K562 (cell line): ENCODE results near the gene ITGB6. TPM values are rescaled to one million over a fixed set of nuclear protein-coding genes. Genes with fewer than 3 reads are reported as not detected.

ENCODE experiments used
- ATAC-seq: fragments of 200-7000 bp; cut with Tn5 transposase; 3 replicates; pipeline ENCODE4 v1.9.1; 2020; ENCODE audit warnings: moderate library complexity
- BruUV-seq: library from RNA; stranded (reverse); fragments of 400-500 nt; replicated peaks from 2 replicates; lab custom pipeline; 2021; lab: Mats Ljungman, UMichigan
- CTCF ChIA-PET: fragments of 300-600 bp; formaldehyde crosslinking; extraction: SDS; loops from one replicate; lab custom pipeline; 2021; ENCODE audit warnings: low intra/inter-chr PET ratio; lab: Yijun Ruan, JAX
- POLR2A ChIA-PET: fragments of 300-600, 350-650 bp; sonication (Branson Sonifier 250); formaldehyde crosslinking; extraction: SDS; loops from one replicate; lab custom pipeline; 2021; ENCODE audit warnings: antibody characterized with exemption, inconsistent platforms; lab: Yijun Ruan, JAX
- DNase-seq, 4 experiments: peaks; one replicate each; pipeline versions ENCODE4 v3.0.0 to v3.0.0-alpha.2; 2011 to 2018; ENCODE audit warnings: low spot score in 3 of 4, mixed read lengths in 3 of 4; ENCODE audit errors: extremely low read depth in 1 of 4
- FAIRE-seq: peaks from 2 replicates; lab custom pipeline; 2011; peaks lifted over from hg19 to GRCh38; lab: Jason Lieb, UNC
- H2AFZ ChIP-seq: 2 replicates; pipeline ENCODE4 v1.6.0; 2011; ENCODE audit warnings: low read depth, low read length, control low read depth, inconsistent platforms
- H3K27ac ChIP-seq: fragments of 200-600 bp; 3 replicates; pipeline ENCODE4 v1.8.0; 2011; ENCODE audit warnings: low read depth, mild to moderate bottlenecking, control low read depth, inconsistent platforms, low read length, moderate library complexity, mixed read lengths; ENCODE audit errors: extremely low read depth
- H3K27me3 ChIP-seq, 2 experiments: fragments of 300-600 bp in 1 of 2; 2 replicates in 1 of 2; 3 replicates in 1 of 2; pipeline versions ENCODE4 v1.6.0 to v1.8.0; 2011; ENCODE audit warnings: inconsistent platforms in 2 of 2, low read length in 2 of 2, mild to moderate bottlenecking in 1 of 2, mixed read lengths in 1 of 2, moderate library complexity in 1 of 2; ENCODE audit not compliant: control insufficient read depth in 2 of 2, insufficient read depth in 2 of 2
- H3K36me3 ChIP-seq: fragments of 300-600 bp; 3 replicates; pipeline ENCODE4 v1.8.0; 2011; ENCODE audit warnings: mild to moderate bottlenecking, low read length, inconsistent platforms; ENCODE audit not compliant: control insufficient read depth, insufficient read depth
- H3K4me1 ChIP-seq, 2 experiments: fragments of 200-600 bp in 1 of 2; replicated peaks in 1 of 2; 2 replicates in 1 of 2; 3 replicates in 1 of 2; pipeline versions ENCODE4 v1.5.1 to v1.8.0; 2011; ENCODE audit warnings: inconsistent platforms in 2 of 2, low read length in 2 of 2, mild to moderate bottlenecking in 1 of 2, mixed read lengths in 1 of 2, moderate library complexity in 1 of 2; ENCODE audit not compliant: control insufficient read depth in 2 of 2, insufficient read depth in 2 of 2
- H3K4me2 ChIP-seq: 2 replicates; pipeline ENCODE4 v1.6.1; 2011; ENCODE audit warnings: low read length, control low read depth, inconsistent platforms, mixed read lengths; ENCODE audit not compliant: insufficient read depth
- H3K4me3 ChIP-seq: fragments of 200-600 bp; sonication (generic), shearing (Covaris generic); 2 replicates; pipeline ENCODE4 v1.5.1; 2016; ENCODE audit warnings: control low read depth, inconsistent platforms
- H3K79me2 ChIP-seq: fragments of 200-600 bp; 3 replicates; pipeline ENCODE4 v1.8.0; 2011; ENCODE audit warnings: low read length, inconsistent platforms; ENCODE audit not compliant: control insufficient read depth, insufficient read depth
- H3K9ac ChIP-seq, 2 experiments: 2 replicates each; pipeline versions ENCODE4 v1.6.0 to v1.6.1; 2011; ENCODE audit warnings: low read depth in 2 of 2, low read length in 2 of 2, control low read depth in 1 of 2, inconsistent platforms in 1 of 2, mild to moderate bottlenecking in 1 of 2, mixed read lengths in 1 of 2; ENCODE audit not compliant: insufficient read depth in 1 of 2
- H3K9me1 ChIP-seq: one replicate; pipeline ENCODE4 v1.6.0; 2011; ENCODE audit warnings: inconsistent platforms, mild to moderate bottlenecking, low read length, moderate library complexity; ENCODE audit not compliant: control insufficient read depth, insufficient read depth
- H3K9me3 ChIP-seq: replicated peaks from 2 replicates; pipeline ENCODE4 v1.5.1; 2011; ENCODE audit warnings: low read depth, low read length, inconsistent platforms; ENCODE audit not compliant: control insufficient read depth, insufficient read depth
- H4K20me1 ChIP-seq: replicated peaks from 2 replicates; pipeline ENCODE4 v1.6.1; 2011; ENCODE audit warnings: low read length, inconsistent platforms, mixed read lengths; ENCODE audit not compliant: control insufficient read depth, insufficient read depth
- BMI1 ChIP-seq: fragments of 150-350 bp; IDR thresholded peaks from 2 replicates; pipeline ENCODE4 v1.6.1; 2014; ENCODE audit warnings: low read length
- CCAR2 ChIP-seq: fragments of 200-400 bp; formaldehyde crosslinking; IDR thresholded peaks from 2 replicates; pipeline ENCODE4 v1.6.1; 2017; ENCODE audit warnings: mild to moderate bottlenecking, low read depth, low read length
- ETS2 ChIP-seq: IDR thresholded peaks from 2 replicates; pipeline ENCODE4 v1.6.1; 2016; ENCODE audit warnings: borderline replicate concordance, missing genetic modification characterization, mild to moderate bottlenecking, moderate library complexity, missing compliant biosample characterization; ENCODE audit not compliant: poor library complexity, severe bottlenecking
- HDAC6 ChIP-seq: IDR thresholded peaks from 2 replicates; pipeline ENCODE4 v1.6.1; 2012; ENCODE audit warnings: low read depth, mild to moderate bottlenecking, control low read depth, inconsistent platforms, low read length, moderate library complexity
- KLF6 ChIP-seq: fragments of 250-450 bp; sonication (Bioruptor Pico); IDR thresholded peaks from 2 replicates; pipeline ENCODE4 v1.4.0; 2020; ENCODE audit warnings: mild to moderate bottlenecking, moderate library complexity, borderline replicate concordance
- MYBL2 ChIP-seq, 2 experiments: fragments of 450-650 bp in 1 of 2; sonication (generic) in 1 of 2; formaldehyde crosslinking in 1 of 2; IDR thresholded peaks; 2 replicates each; pipeline versions ENCODE4 v1.6.1 to v1.8.1; 2017 to 2022; ENCODE audit warnings: borderline replicate concordance in 1 of 2, inconsistent platforms in 1 of 2, low read depth in 1 of 2, mild to moderate bottlenecking in 1 of 2, missing genetic modification reagents in 1 of 2, moderate library complexity in 1 of 2
- MYC ChIP-seq, 2 experiments: fragments of 250-450 bp in 1 of 2; sonication (Bioruptor Pico) in 1 of 2; IDR thresholded peaks; 2 replicates each; pipeline versions ENCODE4 v1.5.1 to v1.6.1; 2012 to 2021; ENCODE audit warnings: low read depth in 2 of 2, borderline replicate concordance in 1 of 2, improper control_type of control experiment in 1 of 2, low read length in 1 of 2, mild to moderate bottlenecking in 1 of 2, moderate library complexity in 1 of 2
- PML ChIP-seq: IDR thresholded peaks from 2 replicates; pipeline ENCODE4 v1.6.1; 2012; ENCODE audit warnings: low read length, inconsistent platforms
- PYGO2 ChIP-seq: fragments of 450-650 bp; IDR thresholded peaks from 2 replicates; pipeline ENCODE4 v1.6.1; 2016; ENCODE audit warnings: mild to moderate bottlenecking, missing genetic modification characterization, moderate library complexity, missing compliant biosample characterization
- SIN3B ChIP-seq: fragments of 450-650 bp; IDR thresholded peaks from 2 replicates; pipeline ENCODE4 v1.6.1; 2017; ENCODE audit warnings: low read depth, mild to moderate bottlenecking, moderate library complexity
- SRF ChIP-seq, 2 experiments: fragments of 250-450, 450-650 bp in 1 of 2; sonication (Bioruptor Pico) in 1 of 2; sonication (generic) in 1 of 2; formaldehyde crosslinking; IDR thresholded peaks; 2 replicates each; pipeline versions ENCODE4 v1.5.0 to v1.5.1; 2020 to 2022; ENCODE audit warnings: mild to moderate bottlenecking in 1 of 2, missing genetic modification reagents in 1 of 2
- SUPT5H ChIP-seq: fragments of 450-650 bp; IDR thresholded peaks from 2 replicates; pipeline ENCODE4 v1.6.1; 2016
- ZNF511 ChIP-seq: sonication (generic); formaldehyde crosslinking; IDR thresholded peaks from 2 replicates; pipeline ENCODE4 v1.8.0; 2022; ENCODE audit warnings: mild to moderate bottlenecking, missing genetic modification reagents
- ZNF707 ChIP-seq: fragments of 250-450 bp; sonication (Bioruptor Pico); conservative IDR thresholded peaks from 2 replicates; pipeline ENCODE4 v1.8.0; 2022; ENCODE audit warnings: inconsistent platforms, mild to moderate bottlenecking, moderate library complexity
- ZNF764 ChIP-seq: fragments of 250-450 bp; sonication (Bioruptor Pico); IDR thresholded peaks from 2 replicates; pipeline ENCODE4 v1.4.0; 2020; ENCODE audit warnings: low read depth, mild to moderate bottlenecking, moderate library complexity
- WGBS: fragments of 100-300 bp; shearing (Covaris generic); methylation state at CpG from one replicate; pipeline ENCODE4 v1.1.6; 2016; ENCODE audit warnings: low coverage, mixed read lengths; ENCODE audit not compliant: insufficient coverage; ENCODE audit errors: missing lambda C conversion rate; 5-methylcytosine and 5-hydroxymethylcytosine counted together
- in situ Hi-C: fragments of 300-500 bp; cut with MboI; formaldehyde crosslinking; loops from 4 replicates; pipeline ENCODE4 v1.15.0; 2018; ENCODE audit warnings: inconsistent platforms, mixed read lengths
- intact Hi-C: fragments of 100-400 bp; cut with micrococcal nuclease; formaldehyde crosslinking; loops from 2 replicates; pipeline ENCODE4 v1.14.2; 2022
- polyA plus RNA-seq, 8 experiments: library from polyadenylated mRNA; depleted of rRNA in 4 of 8; stranded (reverse) in 5 of 8; unstranded in 3 of 8; fragments of >200 nt; fragmentation: Nextera tagmentation in 2 of 8; fragmentation: Illumina TruSeq in 1 of 8; extraction: Ambion mirVana in 2 of 8; extraction: Trizol in 1 of 8; gene quantifications; 2 replicates each; pipeline versions ENCODE4 v1.2.1 to v1.2.3, GENCODE V29; 2011 to 2014; ENCODE audit warnings: inconsistent platforms in 1 of 8, missing spikeins in 1 of 8
- total RNA-seq, 7 experiments: library from RNA; depleted of rRNA in 6 of 7; stranded (reverse); fragments of >200 nt in 6 of 7; fragmentation: Illumina TruSeq in 2 of 7; extraction: Trizol in 2 of 7; gene quantifications; 2 replicates each; pipeline versions ENCODE4 v1.2.1 to v1.2.3, GENCODE V29; 2011 to 2021; ENCODE audit warnings: low replicate concordance in 1 of 7
- TF ChIP-seq, protein P1 (sequence below): fragments of 250-450 bp; sonication (Bioruptor Pico); IDR thresholded peaks from 2 replicates; pipeline ENCODE4 v1.9.0; 2021; ENCODE audit warnings: mild to moderate bottlenecking, inconsistent platforms
- TF ChIP-seq, protein P2 (sequence below): fragments of 250-450 bp; sonication (Bioruptor Pico); IDR thresholded peaks from 2 replicates; pipeline ENCODE4 v1.4.0; 2020; ENCODE audit warnings: mild to moderate bottlenecking

The ITGB6 gene
- total and polyA plus RNA-seq, 9 of the 15 experiments (the other 6 are each of a cell fraction or from before 2014, with no cell fraction given), result 0.18 TPM; not detected in 8

- no peak overlapping the region for H3K4me2 ChIP-seq
- no peaks in the 10 kb centered on the region; a peak in 2 of 5 replicates for H3K27me3 ChIP-seq
- DNase-seq (no peak), FAIRE-seq (no peak), ATAC-seq (no peak)
- intact Hi-C loops (no loop called here), in situ Hi-C loops (no loop called here)
- no peaks in the 10 kb centered on the region for H3K9me1 ChIP-seq
- ChIA-PET POLR2A (no interaction called here), CTCF (no interaction called here)
- no peaks in the 10 kb centered on the region for H3K4me1 ChIP-seq
- no peak overlapping the region for H3K9ac ChIP-seq
- no peaks in the 10 kb centered on the region for H4K20me1 ChIP-seq
- no TSS peak for BruUV-seq
- H3K36me3 ChIP-seq, result no peaks in the 10 kb centered on the region
- no peaks in the 10 kb centered on the region for H3K9me3 ChIP-seq
- H3K4me3 ChIP-seq, result no peak overlapping the region
- no peaks in the 10 kb centered on the region for H3K79me2 ChIP-seq
- H2AFZ ChIP-seq, result no peak overlapping the region
- WGBS, result 1% methylated on average over 4 of the region's 4 CpGs
- H3K27ac ChIP-seq, result no peak overlapping the region
- TF ChIP-seq SRF (CRISPR knock-in tag; IDR thresholded peaks at IDR 0.05), result no peak
- TF ChIP-seq KLF6, result no peak
- no peak for TF ChIP-seq ZNF707 (CRISPR knock-in tag)
- no peak for TF ChIP-seq SUPT5H
- no peak for TF ChIP-seq CCAR2
- TF ChIP-seq, protein P1, sequence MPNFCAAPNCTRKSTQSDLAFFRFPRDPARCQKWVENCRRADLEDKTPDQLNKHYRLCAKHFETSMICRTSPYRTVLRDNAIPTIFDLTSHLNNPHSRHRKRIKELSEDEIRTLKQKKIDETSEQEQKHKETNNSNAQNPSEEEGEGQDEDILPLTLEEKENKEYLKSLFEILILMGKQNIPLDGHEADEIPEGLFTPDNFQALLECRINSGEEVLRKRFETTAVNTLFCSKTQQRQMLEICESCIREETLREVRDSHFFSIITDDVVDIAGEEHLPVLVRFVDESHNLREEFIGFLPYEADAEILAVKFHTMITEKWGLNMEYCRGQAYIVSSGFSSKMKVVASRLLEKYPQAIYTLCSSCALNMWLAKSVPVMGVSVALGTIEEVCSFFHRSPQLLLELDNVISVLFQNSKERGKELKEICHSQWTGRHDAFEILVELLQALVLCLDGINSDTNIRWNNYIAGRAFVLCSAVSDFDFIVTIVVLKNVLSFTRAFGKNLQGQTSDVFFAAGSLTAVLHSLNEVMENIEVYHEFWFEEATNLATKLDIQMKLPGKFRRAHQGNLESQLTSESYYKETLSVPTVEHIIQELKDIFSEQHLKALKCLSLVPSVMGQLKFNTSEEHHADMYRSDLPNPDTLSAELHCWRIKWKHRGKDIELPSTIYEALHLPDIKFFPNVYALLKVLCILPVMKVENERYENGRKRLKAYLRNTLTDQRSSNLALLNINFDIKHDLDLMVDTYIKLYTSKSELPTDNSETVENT (CRISPR knock-in tag), result no peak
- no peak for TF ChIP-seq SIN3B
- no peak for TF ChIP-seq ZNF511 (CRISPR knock-in tag)
- no peak for TF ChIP-seq ETS2 (tag)
- no peak for TF ChIP-seq PYGO2 (tag)
- no peak for TF ChIP-seq ZNF764 (CRISPR knock-in tag)
- TF ChIP-seq BMI1, result no peak
- no peak for TF ChIP-seq HDAC6
- no peak for TF ChIP-seq MYC (IDR thresholded peaks at IDR 0.05; ENCODE audit: low read depth, low read length)
- no peak for TF ChIP-seq MYC (CRISPR knock-in tag; IDR thresholded peaks at IDR 0.05; ENCODE audit: borderline replicate concordance, low read depth)
- no peak for TF ChIP-seq PML
- no peak for TF ChIP-seq MYBL2 (IDR thresholded peaks at IDR 0.05; ENCODE audit: low read depth)
- no peak for TF ChIP-seq MYBL2 (CRISPR knock-in tag; IDR thresholded peaks at IDR 0.05; ENCODE audit: borderline replicate concordance)
- TF ChIP-seq, protein P2, sequence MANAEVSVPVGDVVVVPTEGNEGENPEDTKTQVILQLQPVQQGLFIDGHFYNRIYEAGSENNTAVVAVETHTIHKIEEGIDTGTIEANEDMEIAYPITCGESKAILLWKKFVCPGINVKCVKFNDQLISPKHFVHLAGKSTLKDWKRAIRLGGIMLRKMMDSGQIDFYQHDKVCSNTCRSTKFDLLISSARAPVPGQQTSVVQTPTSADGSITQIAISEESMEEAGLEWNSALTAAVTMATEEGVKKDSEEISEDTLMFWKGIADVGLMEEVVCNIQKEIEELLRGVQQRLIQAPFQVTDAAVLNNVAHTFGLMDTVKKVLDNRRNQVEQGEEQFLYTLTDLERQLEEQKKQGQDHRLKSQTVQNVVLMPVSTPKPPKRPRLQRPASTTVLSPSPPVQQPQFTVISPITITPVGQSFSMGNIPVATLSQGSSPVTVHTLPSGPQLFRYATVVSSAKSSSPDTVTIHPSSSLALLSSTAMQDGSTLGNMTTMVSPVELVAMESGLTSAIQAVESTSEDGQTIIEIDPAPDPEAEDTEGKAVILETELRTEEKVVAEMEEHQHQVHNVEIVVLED (CRISPR knock-in tag), result no peak
Observed at GRCh38 chr2:160140471-160140870, 59.6 kb downstream of the ITGB6 start.
